GM23248 (cell line): ENCODE measurements around the gene KAT2B.

Experiments used
- EZH2 ChIP-seq: fragments of 200-600 bp; sonication (generic); IDR thresholded peaks from 2 replicates; pipeline ENCODE4 v1.6.1; 2018; ENCODE audit warnings: antibody characterized with exemption, mild to moderate bottlenecking; ENCODE audit not compliant: insufficient read depth, poor library complexity, severe bottlenecking
- EZH2phosphoT487 ChIP-seq: fragments of 200-600 bp; sonication (generic); IDR thresholded peaks from 2 replicates; pipeline ENCODE4 v1.6.1; 2018; ENCODE audit warnings: antibody characterized with exemption, moderate library complexity, mild to moderate bottlenecking, low read depth; ENCODE audit not compliant: insufficient read depth

DNA sequence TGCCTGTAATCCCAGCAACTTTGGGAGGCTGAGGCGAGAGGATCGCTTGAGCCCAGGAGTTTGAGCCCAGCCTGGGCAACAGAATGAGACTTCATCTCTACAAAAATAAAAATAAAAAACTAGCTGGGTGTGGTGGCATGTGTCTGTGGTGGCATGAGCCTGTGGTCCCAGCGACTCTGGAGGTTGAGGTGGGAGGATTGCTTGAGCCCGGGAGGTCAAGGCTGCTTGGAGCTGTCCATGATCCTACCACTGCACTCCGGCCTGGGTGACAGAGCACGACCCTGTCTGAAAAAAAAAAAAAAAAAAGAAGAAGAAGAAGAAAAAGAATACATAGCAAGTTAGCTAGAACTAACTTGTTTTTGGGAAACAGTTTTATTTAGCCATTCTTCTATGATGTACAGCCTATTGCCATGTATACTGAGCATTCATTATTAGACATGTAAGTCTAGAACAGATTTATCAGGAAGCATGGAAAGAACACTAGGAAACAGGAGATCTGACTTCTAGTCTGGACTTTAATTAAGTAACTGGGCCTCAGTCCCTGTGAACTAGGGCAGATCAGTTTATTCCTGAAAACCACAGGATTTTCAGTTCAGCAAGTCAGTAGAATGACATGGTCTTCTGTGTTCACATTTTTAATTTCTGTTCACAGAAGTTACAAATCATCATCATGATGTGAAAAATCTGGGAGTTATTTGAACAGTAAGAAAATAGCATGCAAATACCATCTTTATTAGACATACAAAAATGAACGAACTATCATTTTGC, 65.5 kb downstream of the KAT2B start:
- TF ChIP-seq EZH2: no peak
- TF ChIP-seq EZH2phosphoT487: no peak
